Activated CD8-positive, alpha-beta memory T cell treated with anti-CD3 and anti-CD28 coated beads, Interleukin-2, amount 50 U/mL, for 48 hours (primary cell): ENCODE data around the gene DNAAF8.
A peak's percentile ranks its signal among the peaks of the same experiment; 100 is the strongest.
"Not testable (repeated sequence)": the region's sequence is repeated elsewhere in the genome, so short reads cannot be mapped to it uniquely, and the experiment has no call there.

ENCODE experiments used
- DNase-seq: peaks from one replicate; pipeline ENCODE4 v3.0.0-alpha.2; 2020

The DNAAF8 gene

DNA sequence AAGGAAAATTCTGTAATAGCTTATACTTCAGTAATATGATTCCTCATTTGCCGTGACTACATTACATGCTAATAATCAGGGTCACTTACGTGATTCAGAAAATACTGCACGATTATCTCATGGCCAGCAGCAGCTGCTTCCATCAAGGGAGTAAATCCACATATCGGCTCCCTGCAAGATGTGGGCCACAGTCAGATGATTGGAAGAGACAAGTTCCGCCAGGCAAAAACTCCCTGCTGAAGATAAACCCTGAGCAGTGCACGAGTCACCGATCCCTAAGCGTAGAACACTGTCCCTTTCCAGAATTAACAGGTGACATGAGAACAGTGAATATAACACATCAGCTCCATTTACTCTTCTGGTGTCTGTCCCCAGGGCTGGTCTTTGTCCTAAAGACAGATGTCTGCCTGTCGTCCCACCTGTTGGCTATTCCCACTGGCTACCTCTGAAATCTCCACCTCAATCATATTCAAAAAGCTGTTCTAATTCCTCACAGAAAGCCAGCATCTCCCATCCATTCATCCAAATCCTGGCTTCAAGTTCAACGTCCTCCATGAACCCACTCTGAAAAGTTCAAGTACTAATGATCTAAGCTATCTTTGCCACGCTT is 9.6 kb upstream of the DNAAF8 start:
- DNase-seq = no peak

DNA sequence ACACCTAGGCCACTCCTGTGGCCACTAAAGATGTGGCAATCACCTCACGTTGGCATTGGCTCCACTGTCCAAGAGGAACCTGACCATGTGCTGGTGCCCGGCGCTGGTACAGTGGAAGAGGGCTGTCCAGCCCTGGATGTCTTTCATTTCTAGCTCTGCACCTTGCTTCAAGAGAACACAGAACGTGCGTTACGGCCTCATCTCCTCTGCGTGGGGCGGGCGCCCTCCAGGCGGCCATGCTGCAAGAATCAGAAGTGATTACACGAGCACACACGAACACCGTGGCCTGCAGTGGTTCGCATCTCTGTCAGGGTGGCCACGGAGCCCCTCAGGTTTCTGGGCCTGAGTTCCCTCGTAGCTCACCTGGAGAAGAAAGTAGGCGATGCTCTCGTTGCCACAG is 7.7 kb upstream of the DNAAF8 start:
- no peak for DNase-seq

DNA sequence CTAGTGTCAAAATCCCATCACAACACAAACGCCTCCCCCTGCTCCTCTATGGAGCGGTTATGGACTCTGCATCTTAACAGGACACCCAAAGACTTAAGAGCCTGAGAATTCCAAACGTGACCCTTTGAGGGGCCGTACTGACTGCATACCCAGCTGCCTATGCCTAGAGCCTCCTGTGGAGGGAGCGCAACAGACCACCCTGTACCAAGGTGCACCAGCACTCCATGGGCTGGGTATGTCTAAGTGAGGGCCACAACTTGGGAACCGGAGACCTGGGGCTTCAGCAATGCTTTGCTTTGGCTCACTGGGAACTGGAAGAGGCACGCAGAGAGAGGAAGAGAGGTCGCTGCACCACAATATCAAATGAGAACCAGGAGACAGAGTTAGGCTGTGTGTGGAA is 5.7 kb upstream of the DNAAF8 start:
- DNase-seq = no peak

DNA sequence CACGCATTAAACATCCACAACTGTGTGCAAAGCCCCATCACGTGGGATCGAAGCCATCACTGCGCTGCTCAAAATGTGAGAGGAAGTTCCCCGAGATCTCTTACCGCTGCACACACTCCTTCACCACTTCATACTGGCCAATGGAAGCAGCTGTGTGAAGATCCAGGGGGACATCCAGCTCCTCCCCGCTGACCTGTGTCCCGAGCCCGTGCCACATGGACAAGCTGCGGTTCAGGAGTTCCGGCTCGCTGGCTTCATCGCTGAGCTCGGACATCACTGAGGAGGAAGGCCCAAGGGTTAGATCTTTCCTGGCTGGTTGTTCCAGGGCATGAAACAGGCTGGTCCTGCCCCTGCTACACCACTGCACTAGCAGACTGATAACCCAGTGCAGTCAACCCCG is 4.5 kb upstream of the DNAAF8 start:
- DNase-seq = no peak

DNA sequence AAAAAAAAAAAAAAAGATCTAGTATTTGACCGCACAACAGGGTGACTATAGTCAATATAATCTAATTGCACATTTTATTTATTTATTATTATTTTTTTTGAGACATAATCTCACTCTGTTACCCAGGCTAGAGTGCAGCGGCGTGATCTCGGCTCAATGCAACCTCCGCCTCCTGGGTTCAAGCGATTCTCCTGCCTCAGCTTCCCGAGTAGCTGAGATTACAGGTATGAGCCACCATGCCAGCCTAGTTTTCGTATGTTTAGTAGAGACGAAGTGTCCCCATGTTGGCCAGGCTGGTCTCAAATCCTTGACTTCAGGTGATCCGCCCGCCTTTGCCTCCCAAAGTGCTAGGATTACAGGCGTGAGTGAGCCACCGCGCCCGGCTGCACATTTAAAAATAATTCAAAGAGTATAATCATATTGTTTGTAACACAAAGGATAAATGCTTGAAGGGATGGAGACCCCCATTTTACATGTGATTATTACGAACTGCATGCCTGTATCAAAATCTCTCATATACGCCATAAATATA is 1.1 kb upstream of the DNAAF8 start:
- no peak for DNase-seq

DNA sequence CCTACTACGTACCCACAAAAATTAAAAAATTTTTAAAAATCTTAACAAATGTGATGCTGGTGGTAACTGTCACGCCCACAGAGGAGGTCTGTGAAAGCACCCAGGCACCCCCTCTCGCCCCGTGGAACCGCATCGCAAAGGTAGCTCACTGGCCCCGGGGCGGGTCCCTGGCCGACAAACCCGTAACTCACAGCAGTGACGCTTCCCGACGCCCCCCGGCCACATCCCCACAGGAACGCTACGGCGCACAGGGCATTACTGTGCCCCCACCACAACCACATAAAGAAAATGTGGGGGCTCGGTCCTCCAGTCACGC is 632 bp upstream of the DNAAF8 start:
- DNase-seq = peak; percentile 69

DNA sequence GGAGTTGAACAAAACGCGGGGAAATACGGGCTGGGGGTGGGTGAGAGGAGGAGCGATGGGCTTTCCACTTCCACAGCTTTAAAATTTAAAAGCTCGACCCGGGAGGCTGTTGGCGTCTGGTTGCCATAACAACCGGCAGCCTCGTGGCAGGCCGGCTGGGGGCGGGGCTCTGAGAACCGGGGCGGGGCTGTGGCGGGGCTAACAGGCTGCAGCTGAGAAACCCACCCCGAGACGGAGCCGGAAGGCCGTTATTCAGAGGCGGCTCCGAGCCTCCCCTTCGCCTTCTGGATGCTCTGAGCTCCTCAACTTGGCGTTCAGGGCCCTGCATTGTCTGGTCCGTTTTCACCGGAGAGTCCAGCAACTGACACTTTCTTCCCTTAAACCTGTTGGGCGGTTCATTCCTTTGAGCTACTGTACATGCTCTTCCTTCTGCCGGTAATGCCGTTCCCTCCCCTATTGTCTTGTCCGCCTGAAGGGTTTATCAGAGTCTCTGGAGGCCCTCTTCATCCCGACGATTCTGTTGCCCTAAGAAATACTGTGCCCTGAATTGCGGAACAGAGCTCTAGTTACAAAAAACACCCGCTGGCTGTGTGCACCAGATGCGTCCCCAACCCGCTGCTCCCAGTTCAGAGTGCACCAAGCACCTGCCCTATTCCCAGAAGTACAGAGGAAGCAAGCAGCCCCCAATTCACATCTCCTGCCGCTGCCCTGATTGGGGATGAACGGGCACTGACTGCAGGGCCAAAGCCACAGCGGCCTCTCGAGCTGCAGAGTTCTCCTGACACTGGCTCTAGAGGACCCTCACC is 596 bp downstream of the DNAAF8 start:
- DNase-seq = peak; percentile 95

DNA sequence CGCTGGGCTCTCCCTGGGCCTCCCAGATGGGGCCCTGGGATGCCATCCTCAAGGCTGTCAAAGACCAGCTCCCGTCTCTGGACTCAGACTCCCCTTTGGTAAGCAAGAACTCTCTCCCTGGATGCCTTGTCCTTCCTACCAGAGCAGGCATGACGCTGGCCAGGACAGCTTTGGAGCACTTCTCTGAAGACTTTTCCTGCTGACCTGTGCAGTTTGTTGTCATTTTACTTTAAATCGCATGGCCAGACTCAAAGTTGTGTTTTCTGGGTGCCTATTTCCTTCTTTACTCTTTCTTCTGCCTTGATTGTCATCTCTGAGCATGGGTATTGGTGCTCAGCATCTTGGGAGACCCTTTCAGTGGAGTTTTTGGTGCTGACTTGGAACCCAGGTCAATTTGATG is 2.2 kb downstream of the DNAAF8 start:
- no peak for DNase-seq

DNA sequence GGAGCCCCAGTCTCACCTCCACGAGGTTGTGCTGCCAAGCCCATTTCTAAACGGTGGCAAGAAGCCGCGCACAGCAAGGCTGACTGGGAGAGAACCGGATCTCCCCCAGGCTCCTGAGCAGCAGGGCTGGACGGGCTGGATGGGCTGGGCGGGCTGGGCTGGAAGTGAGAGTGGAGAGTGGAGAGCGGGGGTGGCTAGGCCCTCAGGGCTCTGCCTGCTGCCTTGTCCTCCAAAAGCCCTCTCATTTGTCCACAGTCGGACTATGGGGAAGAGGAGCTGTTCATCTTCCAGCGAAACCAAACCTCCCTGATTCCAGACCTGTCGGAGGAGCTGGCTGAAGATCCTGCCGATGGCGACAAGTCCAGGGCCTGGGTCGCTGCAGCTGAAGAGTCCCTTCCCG is 3.2 kb downstream of the DNAAF8 start:
- DNase-seq = no peak

DNA sequence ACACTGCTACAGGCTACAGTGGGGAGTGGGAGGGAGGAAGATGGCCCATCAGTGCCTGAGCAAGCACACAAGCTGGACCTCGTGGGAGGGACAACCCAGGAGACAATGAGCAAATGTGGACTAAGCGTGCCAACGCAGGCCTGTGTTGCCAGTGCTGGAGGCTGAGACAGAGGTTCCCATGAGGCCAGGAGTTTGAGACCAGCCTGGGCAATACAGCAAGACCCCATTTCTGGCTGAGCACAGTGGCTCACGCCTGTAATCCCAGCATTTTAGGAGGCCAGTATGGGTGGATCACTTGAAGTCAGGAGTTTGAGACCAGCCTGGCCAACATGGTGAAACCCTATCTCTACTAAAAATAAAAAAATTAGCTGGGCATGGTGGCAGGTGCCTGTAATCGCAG is 4.0 kb downstream of the DNAAF8 start:
- DNase-seq = not testable (repeated sequence)

DNA sequence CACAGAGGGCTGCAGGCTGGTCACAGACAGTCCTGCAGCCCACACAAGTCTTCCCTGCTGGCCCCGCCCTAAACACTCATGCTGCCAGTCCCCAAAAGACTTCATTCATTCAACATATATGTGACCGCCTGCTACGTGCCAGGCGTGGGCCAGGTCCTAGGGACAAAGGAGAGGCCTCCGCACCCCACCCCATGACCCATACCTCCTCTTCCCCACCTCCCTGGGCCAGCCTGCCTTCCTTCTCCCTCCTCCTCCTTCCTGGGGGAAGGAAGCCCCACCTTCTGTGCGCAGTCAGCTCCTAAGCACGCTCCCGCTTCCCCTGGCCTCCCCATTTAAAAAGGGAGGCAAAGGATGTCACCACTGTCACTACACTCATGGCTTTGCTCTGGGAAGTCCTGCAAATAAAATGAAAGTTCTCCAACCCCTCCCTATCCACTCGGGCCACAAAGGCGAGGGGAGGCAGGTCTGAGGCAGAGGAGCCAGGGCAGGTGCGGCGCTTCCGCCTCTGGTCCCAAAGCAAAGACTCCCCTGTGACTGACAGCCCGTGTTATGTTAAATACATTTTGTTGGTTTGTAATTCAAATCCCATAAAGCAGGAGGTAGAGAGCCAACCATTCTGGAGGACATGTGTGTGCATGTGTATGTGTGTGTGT is 9.0 kb downstream of the DNAAF8 start:
- DNase-seq = no peak

DNA sequence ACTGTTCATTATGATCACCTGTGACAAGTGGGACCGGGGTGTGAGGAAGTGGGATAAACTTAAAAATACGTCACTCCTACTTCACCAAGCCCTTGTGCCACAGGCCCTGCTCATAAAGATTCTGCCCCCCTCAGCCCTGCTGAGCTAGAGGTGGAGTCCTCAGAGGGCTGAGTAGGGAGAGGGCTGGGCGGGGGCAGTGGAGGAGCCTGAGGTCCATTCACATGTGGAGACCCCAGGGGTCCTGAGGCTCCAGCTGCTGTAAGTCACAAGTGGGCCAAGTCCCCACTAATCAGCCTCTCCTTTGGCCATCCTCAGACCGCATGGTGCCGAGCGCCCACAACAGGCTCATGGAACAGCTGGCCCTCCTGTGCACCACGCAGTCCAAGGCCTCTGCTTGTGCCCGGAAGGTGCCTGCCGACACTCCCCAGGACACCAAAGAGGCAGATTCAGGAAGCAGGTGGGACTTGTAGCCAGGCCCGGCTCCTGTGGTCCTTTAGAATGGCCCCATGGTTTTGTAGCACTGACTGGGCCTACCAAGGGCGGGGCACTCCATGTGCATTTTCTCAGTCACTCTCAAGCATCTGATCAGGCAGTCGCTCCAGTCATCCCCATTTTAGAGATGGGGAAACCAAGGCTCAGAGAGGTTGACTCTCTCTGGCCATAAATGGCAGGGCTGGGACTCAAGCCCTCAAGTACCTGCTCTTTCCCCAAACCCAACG is 10.4 kb downstream of the DNAAF8 start:
- DNase-seq = no peak

GRCh38 chr16:4745274-4745569 is 10.9 kb downstream of the DNAAF8 start:
- DNase-seq = no peak

DNA sequence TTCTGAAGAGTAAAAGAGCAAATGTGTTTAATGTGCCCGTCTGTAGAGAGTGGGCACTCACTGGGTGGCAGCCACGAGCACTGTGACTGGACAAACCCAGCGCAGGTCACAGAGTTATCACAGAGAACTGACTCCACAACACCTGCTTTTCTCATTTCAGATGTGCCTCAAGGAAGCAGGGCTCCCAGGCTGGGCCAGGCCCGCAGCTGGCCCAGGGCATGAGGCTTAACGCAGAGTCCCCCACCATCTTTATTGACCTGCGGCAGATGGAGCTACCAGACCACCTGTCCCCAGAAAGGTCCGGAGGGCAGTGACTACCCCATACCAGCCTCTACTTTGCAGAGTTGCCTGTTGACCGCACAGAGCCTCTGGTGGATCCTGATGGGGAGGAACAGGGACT is 11.9 kb downstream of the DNAAF8 start:
- DNase-seq = no peak

GRCh38 chr16:4746991-4747574 is 12.7 kb downstream of the DNAAF8 start:
- no peak for DNase-seq

GRCh38 chr16:4747906-4748681 is 13.8 kb downstream of the DNAAF8 start:
- no peak for DNase-seq

DNA sequence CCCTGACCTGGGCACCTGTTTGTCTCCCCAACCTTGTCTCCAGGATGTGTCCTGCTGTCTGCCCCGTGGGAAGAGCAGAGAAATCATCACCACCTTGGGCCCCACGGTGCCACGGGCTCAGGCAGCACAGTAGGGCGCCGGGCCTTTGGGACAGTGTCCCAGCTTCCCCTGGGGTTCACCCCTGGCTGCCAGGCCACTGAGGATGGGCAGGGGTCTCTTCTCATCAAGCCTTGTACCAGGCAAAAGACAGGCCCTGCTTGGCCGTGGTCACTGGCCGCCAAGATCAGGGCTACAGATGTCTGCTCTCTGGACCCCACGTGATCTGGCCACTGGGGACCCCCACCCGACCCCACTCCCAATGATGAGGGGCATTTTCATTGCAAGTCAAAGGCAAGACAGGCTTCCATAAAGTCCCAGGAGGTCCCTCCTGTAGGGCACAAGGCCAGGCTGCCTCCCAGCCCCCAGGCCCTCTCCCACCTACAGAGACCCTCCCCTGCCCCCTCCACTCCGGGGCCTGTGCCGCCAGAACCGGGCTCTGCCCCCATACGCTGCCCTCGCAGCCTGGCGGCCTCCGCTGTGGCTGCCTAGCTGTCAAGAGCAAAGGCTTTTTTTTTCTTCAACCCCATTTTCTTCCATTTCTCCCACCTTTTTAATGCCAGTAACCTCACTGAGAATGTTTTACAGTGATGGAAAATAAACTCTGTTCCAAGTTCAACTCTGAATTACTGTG is 14.5 kb downstream of the DNAAF8 start:
- no peak for DNase-seq

DNA sequence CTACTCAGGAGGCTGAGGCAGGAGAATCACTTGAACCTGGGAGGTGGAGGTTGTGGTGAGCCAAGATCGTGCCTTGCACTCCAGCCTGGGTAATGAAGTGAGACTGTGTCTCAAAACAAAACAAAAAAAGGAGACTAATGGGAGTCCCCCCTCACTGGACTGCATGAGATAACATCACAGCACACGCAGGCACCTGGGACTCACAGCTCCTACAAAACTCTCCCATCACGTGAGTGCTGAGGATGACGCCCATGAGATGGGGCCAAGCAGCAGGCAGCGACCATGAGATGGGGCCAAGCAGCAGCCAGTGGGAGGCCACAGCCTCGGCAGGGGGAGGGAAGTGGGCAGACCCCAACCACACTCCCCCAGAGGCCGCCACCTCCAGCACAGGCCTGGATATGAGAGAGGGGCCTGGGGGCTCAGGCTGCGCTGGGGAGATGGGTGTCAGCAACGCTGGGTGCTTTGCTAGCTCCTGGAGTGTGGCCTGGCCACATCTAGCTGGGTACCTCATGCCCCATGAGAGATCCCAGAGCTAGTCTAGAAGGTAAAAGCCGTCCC is 15.4 kb downstream of the DNAAF8 start:
- no peak for DNase-seq

DNA sequence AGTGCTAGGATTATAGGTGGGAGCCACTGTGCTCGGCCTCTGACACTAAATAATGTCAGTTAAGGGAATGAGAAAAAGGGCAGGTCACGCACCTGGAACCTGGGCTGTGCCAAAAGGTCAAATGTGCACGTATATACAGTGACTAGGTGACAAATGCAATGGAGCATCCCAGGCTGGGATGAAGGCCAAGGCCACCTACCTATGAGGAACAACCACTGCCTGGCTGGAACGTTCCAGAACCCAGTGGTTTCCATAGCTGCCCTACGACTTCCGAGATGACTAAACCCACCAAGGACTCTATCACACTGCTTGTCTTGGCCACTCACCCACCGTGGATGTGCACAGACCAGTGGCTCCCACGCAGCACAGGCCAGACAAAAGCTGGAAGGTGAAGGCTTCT is 16.6 kb downstream of the DNAAF8 start:
- no peak for DNase-seq

- no peak for DNase-seq
These were observed 18.2 kb downstream of the DNAAF8 start for GRCh38 chr16:4752351-4753100.

DNA sequence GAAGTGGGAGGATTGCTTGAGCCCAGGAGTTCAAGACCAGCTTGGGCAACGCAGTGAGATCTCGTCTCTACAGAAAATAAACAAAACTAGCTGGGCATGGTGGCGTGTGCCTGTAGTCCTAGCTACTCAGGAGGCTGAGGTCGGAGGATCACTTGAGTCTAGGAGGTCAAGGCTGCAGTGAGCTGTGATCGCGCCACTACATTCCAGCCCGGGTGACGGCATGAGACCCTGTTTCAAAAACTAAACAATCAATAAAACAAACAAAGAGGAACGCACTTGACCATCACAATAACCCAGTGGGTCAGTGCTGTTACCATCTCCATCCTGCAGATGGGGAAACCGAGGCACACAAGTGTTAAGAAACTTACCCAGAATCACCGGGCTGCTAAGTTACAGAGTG is 18.9 kb downstream of the DNAAF8 start:
- no peak for DNase-seq
